Neural cell (in vitro differentiated cells): Measurements from ENCODE around the gene KCTD18. TPM values are rescaled to one million over a fixed set of nuclear protein-coding genes. Genes with fewer than 3 reads are reported as not detected.

Experiments used
- H2AFZ ChIP-seq: fragments of 200-600, 300-800 bp; sonication (generic), shearing (Covaris generic); 2 replicates; pipeline ENCODE4 v1.6.0; 2014; ENCODE audit warnings: low read depth, mild to moderate bottlenecking, antibody characterized with exemption, low read length, moderate library complexity
- H3F3A ChIP-seq: fragments of 200-600 bp; shearing (Covaris generic); 2 replicates; pipeline ENCODE4 v1.6.1; 2016; ENCODE audit warnings: mild to moderate bottlenecking, moderate library complexity, mixed read lengths, antibody characterized with exemption, low read length; ENCODE audit not compliant: insufficient read depth, poor library complexity, severe bottlenecking
- H3K27ac ChIP-seq: fragments of 200-600, 300-800 bp; sonication (generic), shearing (Covaris generic); 2 replicates; pipeline ENCODE4 v1.5.1; 2014; ENCODE audit warnings: mild to moderate bottlenecking, low read length, moderate library complexity
- H3K27me3 ChIP-seq: fragments of 300-800, 200-600 bp; sonication (generic), shearing (Covaris generic); 2 replicates; pipeline ENCODE4 v1.6.0; 2014; ENCODE audit warnings: mild to moderate bottlenecking, low read depth, low read length, moderate library complexity; ENCODE audit not compliant: insufficient read depth
- H3K36me3 ChIP-seq: fragments of 300-800, 200-600 bp; sonication (generic), shearing (Covaris generic); 2 replicates; pipeline ENCODE4 v1.5.1; 2014; ENCODE audit warnings: mild to moderate bottlenecking, antibody characterized with exemption, low read length, moderate library complexity; ENCODE audit not compliant: insufficient read depth
- H3K4me2 ChIP-seq: fragments of 300-800, 200-600 bp; sonication (generic), shearing (Covaris generic); 2 replicates; pipeline ENCODE4 v1.6.0; 2014; ENCODE audit warnings: mild to moderate bottlenecking, low read length
- H3K4me3 ChIP-seq: fragments of 300-800, 200-600 bp; sonication (generic), shearing (Covaris generic); 2 replicates; pipeline ENCODE4 v1.5.1; 2014; ENCODE audit warnings: mild to moderate bottlenecking, low read length, moderate library complexity
- H3K79me2 ChIP-seq: fragments of 200-600 bp; shearing (Covaris generic); replicated peaks from 2 replicates; pipeline ENCODE4 v1.6.0; 2014; ENCODE audit warnings: mild to moderate bottlenecking, low read length, moderate library complexity; ENCODE audit not compliant: insufficient read depth
- H3K9ac ChIP-seq: fragments of 300-800, 200-600 bp; sonication (generic), shearing (Covaris generic); 2 replicates; pipeline ENCODE4 v1.6.1; 2016; ENCODE audit warnings: mild to moderate bottlenecking, low read length, mixed read lengths
- H3K9me2 ChIP-seq: fragments of 200-600 bp; shearing (Covaris generic); 2 replicates; pipeline ENCODE4 v1.6.1; 2016; ENCODE audit warnings: mild to moderate bottlenecking, low read length, mixed read lengths; ENCODE audit not compliant: insufficient read depth
- H3K9me3 ChIP-seq: fragments of 200-600, 300-800 bp; sonication (generic), shearing (Covaris generic); 2 replicates; pipeline ENCODE4 v1.6.1; 2016; ENCODE audit warnings: mild to moderate bottlenecking, mixed run types, low read length, moderate library complexity, mixed read lengths
- H4K20me1 ChIP-seq: fragments of 200-600 bp; shearing (Covaris generic); 2 replicates; pipeline ENCODE4 v1.6.1; 2016; ENCODE audit warnings: mild to moderate bottlenecking, mixed run types; ENCODE audit not compliant: insufficient read depth
- CTCF ChIP-seq: fragments of 450-650 bp; IDR thresholded peaks from 2 replicates; pipeline ENCODE4 v1.5.1; 2014; ENCODE audit warnings: antibody characterized with exemption, mild to moderate bottlenecking, moderate library complexity; ENCODE audit not compliant: poor library complexity, severe bottlenecking
- EP300 ChIP-seq: fragments of 450-650 bp; conservative IDR thresholded peaks from 2 replicates; pipeline ENCODE4 v1.6.1; 2014; ENCODE audit warnings: antibody characterized with exemption, mild to moderate bottlenecking, moderate library complexity; ENCODE audit not compliant: poor library complexity, severe bottlenecking
- EZH2 ChIP-seq: fragments of 200-600, 300-800 bp; shearing (Covaris generic), sonication (generic); IDR thresholded peaks from 2 replicates; pipeline ENCODE4 v1.6.1; 2014; ENCODE audit warnings: antibody characterized with exemption, low read length, borderline replicate concordance, mild to moderate bottlenecking; ENCODE audit not compliant: insufficient read depth, poor library complexity, severe bottlenecking
- MXI1 ChIP-seq: fragments of 450-650 bp; conservative IDR thresholded peaks from 2 replicates; pipeline ENCODE4 v1.6.1; 2014; ENCODE audit warnings: antibody characterized with exemption, mild to moderate bottlenecking; ENCODE audit not compliant: poor library complexity, severe bottlenecking
- POLR2AphosphoS5 ChIP-seq: IDR thresholded peaks from 2 replicates; pipeline ENCODE4 v1.6.1; 2012
- RAD21 ChIP-seq: fragments of 450-650 bp; conservative IDR thresholded peaks from 2 replicates; pipeline ENCODE4 v1.6.1; 2014; ENCODE audit warnings: antibody characterized with exemption, mild to moderate bottlenecking, moderate library complexity
- TAF1 ChIP-seq: IDR thresholded peaks from 2 replicates; pipeline ENCODE4 v1.6.1; 2012; ENCODE audit warnings: low read depth
- polyA plus RNA-seq: library from polyadenylated mRNA; depleted of rRNA; stranded (reverse); fragments of >200 nt; gene quantifications from 2 replicates; pipeline ENCODE4 v1.2.3, GENCODE V29; 2014
- TF ChIP-seq, protein P1 (sequence below): IDR thresholded peaks from 2 replicates; pipeline ENCODE4 v1.6.1; 2012; ENCODE audit warnings: borderline replicate concordance

Gene KCTD18
- polyA plus RNA-seq, 1 donor from 2014 or later, result 17.0 TPM

DNA sequence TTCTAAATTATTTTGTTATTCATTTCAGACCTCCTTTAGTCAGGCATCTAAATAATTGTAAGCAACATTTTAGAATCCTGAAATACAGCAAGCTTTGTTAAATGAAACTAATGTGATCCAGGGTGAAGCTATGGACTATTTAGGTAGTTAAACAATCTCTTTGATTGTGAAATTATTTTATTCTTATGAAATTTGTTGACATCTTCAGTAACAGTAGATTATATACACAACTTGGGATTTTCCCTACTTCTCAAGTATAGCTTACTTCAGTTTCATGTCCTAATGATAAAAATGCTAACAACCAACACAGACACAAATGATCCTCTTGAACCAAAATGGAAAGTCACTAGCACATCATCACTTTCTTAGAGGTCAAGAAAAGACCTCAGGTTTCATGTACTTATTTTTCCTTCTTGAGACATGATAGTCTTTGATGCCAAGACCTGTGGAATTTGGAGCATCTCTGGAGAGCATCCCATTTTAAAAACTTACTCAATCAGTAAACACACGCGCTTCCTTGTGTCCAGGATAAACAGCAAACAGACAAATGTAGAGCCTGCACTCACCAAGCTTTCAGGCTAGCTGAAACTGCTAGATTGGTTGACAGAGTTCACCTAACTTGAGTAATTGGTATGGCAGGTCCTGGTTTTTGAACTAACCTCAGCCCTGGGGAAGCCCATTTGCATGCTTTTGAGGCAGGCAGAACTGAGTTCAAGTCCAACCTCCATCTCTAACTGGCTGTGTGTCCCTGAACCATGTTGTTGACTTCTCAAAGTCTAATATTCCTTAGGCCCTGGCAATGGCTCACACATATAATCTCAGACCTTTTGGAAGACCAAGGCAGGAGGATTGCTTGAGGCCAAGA lies 47.8 kb downstream of the KCTD18 start:
- H3K4me3 ChIP-seq, result no peak overlapping the region
- no peak overlapping the region for H2AFZ ChIP-seq
- H3K4me2 ChIP-seq, result no peak overlapping the region
- no peaks in the 10 kb centered on the region for H3K9me2 ChIP-seq
- no peaks in the 10 kb centered on the region for H3K79me2 ChIP-seq
- H3K9me3 ChIP-seq, result no peaks in the 10 kb centered on the region
- H3K9ac ChIP-seq, result no peak overlapping the region
- no peaks in the 10 kb centered on the region for H3F3A ChIP-seq
- no peak overlapping the region for H3K27ac ChIP-seq
- H3K36me3 ChIP-seq, result no peaks in the 10 kb centered on the region
- H3K27me3 ChIP-seq, result no peaks in the 10 kb centered on the region
- H4K20me1 ChIP-seq, result no peaks in the 10 kb centered on the region
- TF ChIP-seq, protein P1, sequence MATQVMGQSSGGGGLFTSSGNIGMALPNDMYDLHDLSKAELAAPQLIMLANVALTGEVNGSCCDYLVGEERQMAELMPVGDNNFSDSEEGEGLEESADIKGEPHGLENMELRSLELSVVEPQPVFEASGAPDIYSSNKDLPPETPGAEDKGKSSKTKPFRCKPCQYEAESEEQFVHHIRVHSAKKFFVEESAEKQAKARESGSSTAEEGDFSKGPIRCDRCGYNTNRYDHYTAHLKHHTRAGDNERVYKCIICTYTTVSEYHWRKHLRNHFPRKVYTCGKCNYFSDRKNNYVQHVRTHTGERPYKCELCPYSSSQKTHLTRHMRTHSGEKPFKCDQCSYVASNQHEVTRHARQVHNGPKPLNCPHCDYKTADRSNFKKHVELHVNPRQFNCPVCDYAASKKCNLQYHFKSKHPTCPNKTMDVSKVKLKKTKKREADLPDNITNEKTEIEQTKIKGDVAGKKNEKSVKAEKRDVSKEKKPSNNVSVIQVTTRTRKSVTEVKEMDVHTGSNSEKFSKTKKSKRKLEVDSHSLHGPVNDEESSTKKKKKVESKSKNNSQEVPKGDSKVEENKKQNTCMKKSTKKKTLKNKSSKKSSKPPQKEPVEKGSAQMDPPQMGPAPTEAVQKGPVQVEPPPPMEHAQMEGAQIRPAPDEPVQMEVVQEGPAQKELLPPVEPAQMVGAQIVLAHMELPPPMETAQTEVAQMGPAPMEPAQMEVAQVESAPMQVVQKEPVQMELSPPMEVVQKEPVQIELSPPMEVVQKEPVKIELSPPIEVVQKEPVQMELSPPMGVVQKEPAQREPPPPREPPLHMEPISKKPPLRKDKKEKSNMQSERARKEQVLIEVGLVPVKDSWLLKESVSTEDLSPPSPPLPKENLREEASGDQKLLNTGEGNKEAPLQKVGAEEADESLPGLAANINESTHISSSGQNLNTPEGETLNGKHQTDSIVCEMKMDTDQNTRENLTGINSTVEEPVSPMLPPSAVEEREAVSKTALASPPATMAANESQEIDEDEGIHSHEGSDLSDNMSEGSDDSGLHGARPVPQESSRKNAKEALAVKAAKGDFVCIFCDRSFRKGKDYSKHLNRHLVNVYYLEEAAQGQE, result no peak
- TF ChIP-seq RAD21 (no peak), TAF1 (no peak), POLR2AphosphoS5 (no peak)

GRCh38 chr2:200459101-200459500 lies 50.8 kb downstream of the KCTD18 start:
- no peaks in the 10 kb centered on the region for H3K27me3 ChIP-seq
- H3K9ac ChIP-seq, result no peak overlapping the region
- H3K79me2 ChIP-seq, result no peaks in the 10 kb centered on the region
- no peaks in the 10 kb centered on the region for H3K9me3 ChIP-seq
- no peaks in the 10 kb centered on the region for H3K36me3 ChIP-seq
- H3K27ac ChIP-seq, result no peak overlapping the region
- H3K9me2 ChIP-seq, result no peaks in the 10 kb centered on the region
- H3K4me2 ChIP-seq, result no peak overlapping the region
- no peaks in the 10 kb centered on the region for H3F3A ChIP-seq
- H4K20me1 ChIP-seq, result no peaks in the 10 kb centered on the region
- no peak overlapping the region for H2AFZ ChIP-seq
- no peak for TF ChIP-seq POLR2AphosphoS5
- TF ChIP-seq RAD21, result no peak
- no peak for TF ChIP-seq TAF1
- TF ChIP-seq EZH2, result no peak
- TF ChIP-seq, protein P1, result no peak
- no peak for TF ChIP-seq EP300
- no peak for TF ChIP-seq MXI1
- TF ChIP-seq CTCF, result no peak
- H3K4me3 ChIP-seq, result no peak overlapping the region
